ENCODE data around the gene HLA-DOB. TPM values are rescaled to one million over a fixed set of nuclear protein-coding genes. Genes with fewer than 3 reads are reported as not detected.

The HLA-DOB gene
- polyA plus RNA-seq, 1 donor from 2014 or later, result not detected

- H3K79me2 ChIP-seq (replicated peaks; ENCODE audit: insufficient read depth, low read length), result no peaks in the 10 kb centered on the region
- H3K9me2 ChIP-seq (ENCODE audit: insufficient read depth, low read length), result no peaks in the 10 kb centered on the region
- peak within 1 kb of the TSS; percentile 20 for H3K9ac ChIP-seq (ENCODE audit: low read length)
- peak within 1 kb of the TSS; percentile 71 for H3K4me3 ChIP-seq (ENCODE audit: low read length)
- no peaks in the 10 kb centered on the region for H3F3A ChIP-seq (ENCODE audit: insufficient read depth, low read length, poor library complexity, severe bottlenecking)
- no peaks in the 10 kb centered on the region for H3K36me3 ChIP-seq (ENCODE audit: insufficient read depth, low read length)
- peaks cover 70% of the 10 kb centered on the region for H3K27me3 ChIP-seq (ENCODE audit: insufficient read depth, low read depth, low read length)
- H3K4me2 ChIP-seq (ENCODE audit: low read length), result peak within 1 kb of the TSS; percentile 68
- no peaks in the 10 kb centered on the region for H4K20me1 ChIP-seq (ENCODE audit: insufficient read depth)
- no peaks in the 10 kb centered on the region for H3K9me3 ChIP-seq (ENCODE audit: low read length)
- TF ChIP-seq REST (IDR thresholded peaks at IDR 0.05; ENCODE audit: borderline replicate concordance) (no peak), EZH2 (IDR thresholded peaks at IDR 0.05; ENCODE audit: borderline replicate concordance, insufficient read depth, low read length, poor library complexity, severe bottlenecking) (no peak), SMC3 (conservative IDR thresholded peaks at IDR 0.05; ENCODE audit: poor library complexity) (peak; percentile 77), EP300 (conservative IDR thresholded peaks at IDR 0.05; ENCODE audit: poor library complexity, severe bottlenecking) (no peak), RAD21 (conservative IDR thresholded peaks at IDR 0.05) (peak; percentile 60), MXI1 (conservative IDR thresholded peaks at IDR 0.05; ENCODE audit: poor library complexity, severe bottlenecking) (peak; percentile 31), TAF1 (IDR thresholded peaks at IDR 0.05; ENCODE audit: low read depth) (no peak), CTCF (IDR thresholded peaks at IDR 0.05; ENCODE audit: poor library complexity, severe bottlenecking) (peak; percentile 84), POLR2AphosphoS5 (IDR thresholded peaks at IDR 0.05) (no peak)
- H2AFZ ChIP-seq (ENCODE audit: low read depth, low read length), result peak within 1 kb of the TSS; percentile 45
- H3K27ac ChIP-seq (ENCODE audit: low read length), result no peak within 1 kb of the TSS
Observed at GRCh38 chr6:32853541-32854375, 37.0 kb upstream of the HLA-DOB start, which contains the start of the genes PSMB9 and TAP1. Gene PSMB9 (plus strand): TSS chr6:32854192. CDS start chr6:32854230, 38 bp downstream. Gene TAP1 (minus strand): TSS chr6:32853704. CDS start chr6:32853636, 68 bp downstream.

DNA sequence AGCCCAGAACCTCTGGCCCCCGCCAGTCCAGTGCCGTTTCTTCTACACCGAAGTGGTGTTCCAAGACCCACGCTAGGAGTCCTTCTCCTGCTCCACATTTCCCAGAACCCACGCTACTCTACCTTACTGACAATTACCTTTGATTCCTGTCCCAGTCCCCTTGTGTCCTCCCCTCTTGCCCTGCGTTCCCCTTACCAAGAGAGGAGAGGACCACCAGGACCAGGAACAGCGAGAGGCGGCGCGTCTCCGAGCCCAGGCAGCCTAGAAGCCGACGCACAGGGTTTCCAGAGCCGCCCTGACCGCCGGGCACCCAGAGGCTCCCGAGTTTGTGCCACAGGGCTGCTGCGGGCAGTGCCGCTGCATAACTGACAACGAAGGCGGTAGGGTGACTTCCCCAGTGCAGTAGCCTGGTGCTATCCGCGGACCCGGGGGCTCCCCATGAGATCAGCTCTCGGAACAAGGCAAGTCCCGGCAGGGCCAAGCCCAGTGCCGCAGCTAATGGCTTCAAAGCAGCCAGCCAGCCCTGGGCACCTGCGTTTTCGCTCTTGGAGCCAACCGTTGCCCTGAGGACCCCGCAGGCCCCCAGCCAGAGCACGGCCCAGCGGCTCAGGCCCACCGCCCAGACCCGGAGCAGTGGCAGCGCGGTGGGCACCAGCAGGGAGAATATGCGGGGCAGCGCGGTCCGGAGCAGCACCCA, 36.2 kb upstream of the HLA-DOB start:
- Histone ChIP-seq H3K36me3 (ENCODE audit: insufficient read depth, low read length) (no peaks in the 10 kb centered on the region), H3K9ac (ENCODE audit: low read length) (peak overlapping the region; percentile 20), H3K4me2 (ENCODE audit: low read length) (peak overlapping the region; percentile 68), H3K9me2 (ENCODE audit: insufficient read depth, low read length) (no peaks in the 10 kb centered on the region), H3K9me3 (ENCODE audit: low read length) (no peaks in the 10 kb centered on the region), H3K79me2 (replicated peaks; ENCODE audit: insufficient read depth, low read length) (no peaks in the 10 kb centered on the region), H3K27ac (ENCODE audit: low read length) (no peak overlapping the region), H3F3A (ENCODE audit: insufficient read depth, low read length, poor library complexity, severe bottlenecking) (no peaks in the 10 kb centered on the region), H4K20me1 (ENCODE audit: insufficient read depth) (no peaks in the 10 kb centered on the region), H2AFZ (ENCODE audit: low read depth, low read length) (peak overlapping the region; percentile 45), H3K27me3 (ENCODE audit: insufficient read depth, low read depth, low read length) (peaks cover 70% of the 10 kb centered on the region), H3K4me3 (ENCODE audit: low read length) (peak overlapping the region; percentile 71)
- TF ChIP-seq SMC3 (conservative IDR thresholded peaks at IDR 0.05; ENCODE audit: poor library complexity) (no peak), RAD21 (conservative IDR thresholded peaks at IDR 0.05) (no peak), TAF1 (IDR thresholded peaks at IDR 0.05; ENCODE audit: low read depth) (no peak), POLR2AphosphoS5 (IDR thresholded peaks at IDR 0.05) (no peak), CTCF (IDR thresholded peaks at IDR 0.05; ENCODE audit: poor library complexity, severe bottlenecking) (no peak)

Measured in neural cell (in vitro differentiated cells).